ENCODE data around the gene GRIFIN. TPM values are rescaled to one million over a fixed set of nuclear protein-coding genes. Genes with fewer than 3 reads are reported as not detected.

Gene GRIFIN
- total RNA-seq, 2 donors from 2014 or later = not detected

DNA sequence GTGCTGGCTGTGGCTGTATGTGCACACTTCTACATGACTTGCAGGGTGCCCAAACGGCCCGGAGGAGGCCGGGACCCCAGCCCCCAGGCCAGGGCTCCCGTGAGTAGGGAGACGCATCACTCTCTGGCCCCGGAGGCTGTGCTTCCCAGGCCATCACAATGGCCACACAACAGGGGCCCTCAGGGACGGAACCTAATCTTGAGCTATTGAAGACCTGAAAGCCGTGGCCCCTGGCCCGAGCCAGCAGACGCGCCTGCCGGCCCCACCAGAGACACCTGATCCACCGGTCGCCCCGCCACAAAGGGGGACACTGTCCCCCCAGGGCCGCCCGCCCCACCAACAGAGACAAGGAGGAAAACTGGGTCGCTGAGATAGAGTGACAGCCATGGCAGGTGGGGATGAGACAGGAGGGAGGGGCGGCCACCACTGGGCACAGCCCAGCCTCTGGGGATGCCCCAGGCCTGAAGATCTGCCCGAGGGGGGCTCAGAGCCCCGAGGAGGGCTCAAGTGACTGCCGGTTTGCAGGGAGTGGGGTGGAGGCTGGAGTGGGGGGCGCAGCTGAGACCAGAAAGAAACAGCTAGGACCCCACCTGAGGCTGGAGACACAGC lies 33.2 kb upstream of the GRIFIN start:
- Mint-ChIP-seq H3K27ac (no peak overlapping the region), H3K4me1 (ENCODE audit: low read depth) (peaks cover 57% of the 10 kb centered on the region)
- no peak for DNase-seq

GRCh38 chr7:2508327-2509215 lies 32.4 kb upstream of the GRIFIN start:
- peak overlapping the region; percentile 81 for H3K4me3 Mint-ChIP-seq
- H3K36me3 Mint-ChIP-seq (ENCODE audit: insufficient read depth in 2 of 2) = no peaks in the 10 kb centered on the region
- H3K27ac Mint-ChIP-seq = no peak overlapping the region
- ATAC-seq (replicated peaks in 1 of 2) (peak; percentile 66 to 70), DNase-seq (peak; percentile 70 to 77)
- H3K9me3 Mint-ChIP-seq = no peaks in the 10 kb centered on the region
- H3K27me3 Mint-ChIP-seq (ENCODE audit: low read depth) = no peaks in the 10 kb centered on the region
- H3K4me1 Mint-ChIP-seq (ENCODE audit: low read depth) = peaks cover 57% of the 10 kb centered on the region

More for the DNA sequence above, 33.2 kb upstream of the GRIFIN start:
- H3K4me3 Mint-ChIP-seq = peak overlapping the region; percentile 81
- H3K9me3 Mint-ChIP-seq = no peaks in the 10 kb centered on the region
- H3K36me3 Mint-ChIP-seq (ENCODE audit: insufficient read depth in 2 of 2) = no peaks in the 10 kb centered on the region
- ATAC-seq (replicated peaks in 1 of 2) = no peak
- H3K27me3 Mint-ChIP-seq (ENCODE audit: low read depth) = no peaks in the 10 kb centered on the region

- H3K4me3 Mint-ChIP-seq = peak overlapping the region in 1 of 2 donors; percentile 81
Measured at GRCh38 chr7:2507917-2508306, 31.7 kb upstream of the GRIFIN start.

DNA sequence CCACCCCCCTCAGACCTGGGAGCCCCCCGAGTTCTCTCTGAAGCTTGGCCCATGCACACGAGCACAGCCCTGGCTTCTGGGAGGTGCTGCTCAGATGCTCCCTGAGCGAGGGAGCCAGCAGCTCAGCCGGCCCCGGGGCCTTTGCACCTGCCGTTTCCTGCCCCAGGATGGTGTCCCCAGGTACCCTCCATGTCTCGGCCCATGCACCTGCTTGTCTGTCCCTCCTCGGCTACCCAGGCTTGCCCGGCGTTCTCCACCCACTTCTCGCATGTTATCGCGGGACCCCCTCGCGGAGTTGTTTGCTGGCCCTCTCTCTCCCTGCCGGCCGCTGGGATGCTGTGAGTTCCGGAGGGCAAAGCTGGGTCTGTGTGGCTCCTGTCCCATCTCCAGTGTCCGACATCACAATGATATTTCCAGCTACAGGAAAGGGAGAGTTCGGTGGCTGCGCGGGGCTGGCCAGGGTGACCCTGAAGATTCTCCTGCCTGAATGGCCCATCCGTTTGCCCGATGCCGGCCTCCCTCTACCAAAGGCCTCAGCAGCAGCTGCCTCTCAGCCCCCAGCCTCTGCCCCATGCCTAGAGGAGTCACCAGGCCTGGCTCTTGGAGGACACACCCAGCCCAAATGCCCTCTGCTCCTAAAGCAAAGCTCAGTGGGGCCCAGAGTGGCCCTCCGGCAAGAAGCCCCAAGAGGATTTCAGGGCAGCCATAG lies 31.2 kb upstream of the GRIFIN start:
- DNase-seq (no peak), ATAC-seq (replicated peaks in 1 of 2) (no peak)
- Mint-ChIP-seq H3K36me3 (ENCODE audit: insufficient read depth in 2 of 2) (no peaks in the 10 kb centered on the region), H3K4me3 (no peak overlapping the region), H3K9me3 (no peaks in the 10 kb centered on the region), H3K27ac (peak overlapping the region; percentile 50), H3K4me1 (ENCODE audit: low read depth) (peaks cover 45% of the 10 kb centered on the region), H3K27me3 (ENCODE audit: low read depth) (no peaks in the 10 kb centered on the region)

More at GRCh38 chr7:2507917-2508306, 31.7 kb upstream of the GRIFIN start:
- Mint-ChIP-seq H3K4me1 (ENCODE audit: low read depth) (peaks cover 51% of the 10 kb centered on the region), H3K27ac (no peak overlapping the region), H3K36me3 (ENCODE audit: insufficient read depth in 2 of 2) (no peaks in the 10 kb centered on the region), H3K27me3 (ENCODE audit: low read depth) (no peaks in the 10 kb centered on the region), H3K9me3 (no peaks in the 10 kb centered on the region)
- no peak for ATAC-seq (replicated peaks in 1 of 2)
- DNase-seq = no peak

DNA sequence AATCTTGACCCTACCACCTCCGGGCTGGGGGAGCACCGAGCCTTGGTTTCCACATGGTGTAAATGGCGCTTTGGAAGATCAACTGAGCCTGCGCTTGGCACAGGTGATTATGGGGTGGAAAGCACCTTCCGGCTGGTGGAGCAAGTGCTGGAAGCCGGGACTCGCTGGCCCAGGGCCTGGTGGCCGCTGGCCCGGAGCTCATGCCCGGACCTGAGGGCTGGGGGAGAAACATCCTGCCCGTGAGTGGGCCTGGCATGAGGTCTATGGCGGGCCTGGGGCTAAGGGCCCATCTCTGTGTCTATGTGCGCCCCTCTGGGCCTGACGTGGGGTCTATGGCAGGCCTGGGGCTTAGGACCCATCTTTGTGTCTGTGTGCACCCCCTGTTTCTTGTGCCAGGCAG lies 29.2 kb upstream of the GRIFIN start:
- no peak for ATAC-seq (replicated peaks in 1 of 2)
- H3K36me3 Mint-ChIP-seq (ENCODE audit: insufficient read depth in 2 of 2) = no peaks in the 10 kb centered on the region

DNA sequence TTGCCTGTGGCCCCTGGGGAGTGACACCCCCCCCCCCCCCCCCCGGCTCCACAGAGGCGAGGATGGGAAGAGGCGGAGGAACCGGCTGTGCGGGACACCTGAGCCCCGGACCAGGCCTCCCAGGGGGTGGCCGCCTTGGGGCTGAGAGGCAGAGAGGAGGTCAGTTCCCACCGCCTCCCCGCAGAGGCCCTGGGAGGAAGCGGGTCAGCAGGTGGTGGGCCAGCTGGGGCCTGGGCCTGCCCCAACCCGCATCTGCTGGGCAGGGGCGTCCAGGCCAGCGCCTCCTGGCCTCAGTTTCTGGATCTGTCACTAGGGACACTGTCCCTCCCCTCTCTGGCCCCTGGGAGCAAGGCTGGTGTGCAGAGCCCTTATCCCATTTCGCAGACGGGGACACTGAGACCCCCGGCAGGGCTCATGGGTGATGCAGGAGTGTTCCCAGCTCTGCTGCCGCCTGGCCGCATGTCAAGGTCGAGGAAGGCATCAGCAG lies 28.7 kb upstream of the GRIFIN start:
- H3K9me3 Mint-ChIP-seq = no peaks in the 10 kb centered on the region
- H3K36me3 Mint-ChIP-seq (ENCODE audit: insufficient read depth in 2 of 2) = no peaks in the 10 kb centered on the region
- H3K4me1 Mint-ChIP-seq (ENCODE audit: low read depth) = peaks cover 22% of the 10 kb centered on the region
- ATAC-seq (replicated peaks in 1 of 2) = no peak
- no peak for DNase-seq
- H3K27ac Mint-ChIP-seq = no peak overlapping the region
- H3K4me3 Mint-ChIP-seq = no peak overlapping the region
- no peaks in the 10 kb centered on the region for H3K27me3 Mint-ChIP-seq (ENCODE audit: low read depth)

More for the DNA sequence above, 29.2 kb upstream of the GRIFIN start:
- DNase-seq = no peak
- Mint-ChIP-seq H3K4me3 (no peak overlapping the region), H3K27ac (no peak overlapping the region), H3K9me3 (no peaks in the 10 kb centered on the region), H3K27me3 (ENCODE audit: low read depth) (no peaks in the 10 kb centered on the region), H3K4me1 (ENCODE audit: low read depth) (peaks cover 27% of the 10 kb centered on the region)

DNA sequence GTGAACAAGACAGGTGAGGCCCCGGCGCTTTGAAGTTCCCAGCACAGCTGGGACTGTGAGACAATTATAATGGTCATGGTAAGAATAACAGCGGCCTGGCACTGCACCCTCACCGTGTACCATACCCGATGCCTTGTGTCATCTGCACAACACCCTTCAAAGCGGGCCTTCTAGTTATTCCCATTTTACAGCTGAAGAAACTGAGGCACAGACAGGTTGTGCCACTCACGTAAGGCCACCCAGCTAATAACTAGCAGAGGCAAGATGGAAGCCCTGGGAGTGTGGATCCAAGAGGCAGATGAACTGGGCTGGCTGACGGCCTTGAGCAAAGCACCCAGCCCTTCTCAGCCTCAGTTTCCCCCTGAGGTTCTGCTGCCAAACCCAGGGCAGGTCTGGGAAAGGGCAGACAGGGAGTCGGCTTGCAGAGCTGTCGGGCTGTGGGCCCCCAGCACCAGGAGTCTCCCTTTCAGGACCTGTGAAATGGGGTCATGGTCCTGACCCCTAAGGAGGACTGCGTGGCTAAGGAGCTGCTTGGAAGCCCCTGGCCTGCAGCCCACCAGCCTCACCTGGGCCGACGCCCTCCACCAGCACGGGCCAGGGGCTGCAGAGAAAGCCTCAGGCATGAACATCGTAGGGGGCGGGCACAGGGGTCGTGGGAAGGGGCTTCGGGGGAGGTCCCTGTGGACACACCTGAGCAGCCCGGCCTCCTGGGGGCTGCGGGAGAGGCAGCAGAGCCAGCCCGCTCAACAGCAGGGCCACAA lies 28.1 kb upstream of the GRIFIN start:
- no peak overlapping the region for H3K27ac Mint-ChIP-seq
- H3K4me3 Mint-ChIP-seq = no peak overlapping the region
- no peak for ATAC-seq (replicated peaks in 1 of 2)
- H3K9me3 Mint-ChIP-seq = no peaks in the 10 kb centered on the region
- peaks cover 16% of the 10 kb centered on the region for H3K4me1 Mint-ChIP-seq (ENCODE audit: low read depth)
- DNase-seq = no peak
- H3K36me3 Mint-ChIP-seq (ENCODE audit: insufficient read depth in 2 of 2) = no peaks in the 10 kb centered on the region
- no peaks in the 10 kb centered on the region for H3K27me3 Mint-ChIP-seq (ENCODE audit: low read depth)

- Mint-ChIP-seq H3K4me3 (no peak overlapping the region), H3K4me1 (ENCODE audit: low read depth) (peaks cover 6% of the 10 kb centered on the region), H3K9me3 (no peaks in the 10 kb centered on the region), H3K27ac (no peak overlapping the region), H3K36me3 (ENCODE audit: insufficient read depth in 2 of 2) (no peaks in the 10 kb centered on the region), H3K27me3 (ENCODE audit: low read depth) (no peaks in the 10 kb centered on the region)
- DNase-seq = no peak
- no peak for ATAC-seq (replicated peaks in 1 of 2)
Measured at GRCh38 chr7:2503056-2503941, 27.1 kb upstream of the GRIFIN start.

DNA sequence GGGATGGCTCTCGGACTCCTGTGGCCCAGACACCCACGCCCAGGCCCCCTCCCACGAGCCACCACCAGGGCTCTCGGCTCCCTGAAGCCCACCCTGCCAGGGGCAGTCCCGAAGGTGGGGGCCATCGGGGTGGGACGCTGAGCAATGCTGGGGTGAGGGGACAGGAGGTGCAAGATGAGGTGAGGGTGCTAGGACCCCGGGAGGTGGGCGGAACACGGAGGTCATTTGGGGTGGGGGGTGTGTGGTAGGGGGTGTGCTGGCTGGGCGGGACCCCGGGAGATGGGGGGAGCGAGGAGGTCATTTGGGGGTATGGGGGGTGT lies 26.4 kb upstream of the GRIFIN start:
- ATAC-seq (replicated peaks in 1 of 2) = no peak
- no peaks in the 10 kb centered on the region for H3K36me3 Mint-ChIP-seq (ENCODE audit: insufficient read depth in 2 of 2)
- no peaks in the 10 kb centered on the region for H3K27me3 Mint-ChIP-seq (ENCODE audit: low read depth)
- no peaks in the 10 kb centered on the region for H3K9me3 Mint-ChIP-seq
- DNase-seq = no peak
- H3K27ac Mint-ChIP-seq = no peak overlapping the region
- no peak overlapping the region for H3K4me3 Mint-ChIP-seq
- H3K4me1 Mint-ChIP-seq (ENCODE audit: low read depth) = no peaks in the 10 kb centered on the region

- no peak overlapping the region for H3K27ac Mint-ChIP-seq
- no peaks in the 10 kb centered on the region for H3K4me1 Mint-ChIP-seq (ENCODE audit: low read depth)
- H3K27me3 Mint-ChIP-seq (ENCODE audit: low read depth) = no peaks in the 10 kb centered on the region
- no peak for DNase-seq
- no peaks in the 10 kb centered on the region for H3K9me3 Mint-ChIP-seq
- no peak for ATAC-seq (replicated peaks in 1 of 2)
- H3K4me3 Mint-ChIP-seq = no peak overlapping the region
- no peaks in the 10 kb centered on the region for H3K36me3 Mint-ChIP-seq (ENCODE audit: insufficient read depth in 2 of 2)
Measured at GRCh38 chr7:2501947-2502646, 25.9 kb upstream of the GRIFIN start.

GRCh38 chr7:2500701-2501100 lies 24.5 kb upstream of the GRIFIN start:
- Mint-ChIP-seq H3K4me3 (no peak overlapping the region), H3K36me3 (ENCODE audit: insufficient read depth in 2 of 2) (no peaks in the 10 kb centered on the region), H3K27ac (no peak overlapping the region), H3K9me3 (no peaks in the 10 kb centered on the region), H3K27me3 (ENCODE audit: low read depth) (no peaks in the 10 kb centered on the region), H3K4me1 (ENCODE audit: low read depth) (no peaks in the 10 kb centered on the region)
- no peak for DNase-seq
- no peak for ATAC-seq (replicated peaks in 1 of 2)

Data from activated T-cell treated with anti-CD3 and anti-CD28 coated beads, Interleukin-2, amount 50 U/mL, for 72 hours (primary cell).